A549 treated with DMSO at 1 μM for 4 hours (cell line): ENCODE data around the gene OR4K1. TPM values are rescaled to one million over a fixed set of nuclear protein-coding genes. Genes with fewer than 3 reads are reported as not detected.

Experiments
- total RNA-seq: library from RNA; stranded (reverse); fragments of 200-300 nt; extraction: Qiagen RNA extraction; gene quantifications from 5 replicates; pipeline ENCODE4 v1.2.3, GENCODE V29; 2022; ENCODE audit warnings: low read depth

Gene OR4K1
- total RNA-seq = not detected in 5 replicates

GRCh38 chr14:19930617-19931016 lies at the start of gene OR4K1:
Gene OR4K1, plus strand, starts transcription at chr14:19930917. Its CDS starts 4,750 bp downstream, at chr14:19935667.

GRCh38 chr14:19920021-19920657 lies 10.6 kb upstream of the OR4K1 start, which contains the start of gene OR4K5:
Gene OR4K5, plus strand, starts transcription at chr14:19920607. Its CDS starts 0 bp downstream, at chr14:19920607.

GRCh38 chr14:19975291-19975690 lies 44.6 kb downstream of the OR4K1 start, which contains the start of gene OR4K15:
Gene OR4K15, plus strand, starts transcription at chr14:19975591. Its CDS starts 0 bp downstream, at chr14:19975591.

Other genes starting within 250 kb of the OR4K1 start
- gene OR11H2, start 217.0 kb upstream of the OR4K1 start, total RNA-seq = not detected in 5 replicates
- gene OR4Q3, start 187.3 kb upstream of the OR4K1 start, total RNA-seq = not detected in 5 replicates
- gene OR4M1, start 157.4 kb upstream of the OR4K1 start, total RNA-seq = not detected in 5 replicates
- gene OR4N2, start 127.1 kb upstream of the OR4K1 start, total RNA-seq = not detected in 5 replicates
- not detected in 5 replicates for gene OR4K2, start 55.8 kb upstream of the OR4K1 start, total RNA-seq
- not detected in 5 replicates for gene OR4K5, start 10.3 kb upstream of the OR4K1 start, total RNA-seq
- not detected in 5 replicates for gene OR4K15, start 44.7 kb downstream of the OR4K1 start, total RNA-seq
- not detected in 5 replicates for gene OR4Q2, start 71.2 kb downstream of the OR4K1 start, total RNA-seq
- not detected in 5 replicates for gene OR4K14, start 88.4 kb downstream of the OR4K1 start, total RNA-seq
- not detected in 5 replicates for gene OR4K13, start 105.1 kb downstream of the OR4K1 start, total RNA-seq
- not detected in 5 replicates for gene OR4L1, start 129.1 kb downstream of the OR4K1 start, total RNA-seq
- not detected in 5 replicates for gene OR4K17, start 179.8 kb downstream of the OR4K1 start, total RNA-seq
- not detected in 5 replicates for gene OR4N5, start 207.9 kb downstream of the OR4K1 start, total RNA-seq